ENCODE measurements around the gene HGF. TPM values are rescaled to one million over a fixed set of nuclear protein-coding genes. Genes with fewer than 3 reads are reported as not detected.

Gene HGF
- polyA plus RNA-seq, 1 of the 3 experiments (the other 2 are of a cell fraction), result 1.5 TPM

- TF ChIP-seq ZBTB33 (IDR thresholded peaks at IDR 0.05; ENCODE audit: borderline replicate concordance, low read depth), result no peak
- TF ChIP-seq MAX (IDR thresholded peaks at IDR 0.05; ENCODE audit: low read depth), result no peak
- TF ChIP-seq GATA2 (CRISPR knock-in tag; IDR thresholded peaks at IDR 0.05), result no peak
- TF ChIP-seq EZH2phosphoT487 (IDR thresholded peaks at IDR 0.05; ENCODE audit: borderline replicate concordance, low read depth), result no peak
- no peak for TF ChIP-seq MEF2A (IDR thresholded peaks at IDR 0.05; ENCODE audit: borderline replicate concordance, low read depth)
- TF ChIP-seq RCOR1 (IDR thresholded peaks at IDR 0.05; ENCODE audit: low read length), result no peak
- no peak for TF ChIP-seq RXRA (IDR thresholded peaks at IDR 0.05; ENCODE audit: borderline replicate concordance, low read depth)
- TF ChIP-seq SIN3A (IDR thresholded peaks at IDR 0.05; ENCODE audit: borderline replicate concordance, low read depth, low read length), result no peak
These were observed 33.8 kb downstream of the HGF start (continued) for GRCh38 chr7:81736091-81736490.

GRCh38 chr7:81725812-81726127 lies 44.1 kb downstream of the HGF start:
- no peaks in the 10 kb centered on the region for H3K79me2 ChIP-seq (ENCODE audit: insufficient read depth)
- H3K9me2 ChIP-seq, result no peaks in the 10 kb centered on the region
- no peaks in the 10 kb centered on the region for H3K9me3 ChIP-seq
- H3K36me3 ChIP-seq (replicated peaks in 1 of 2; ENCODE audit: control insufficient read depth in 1 of 2, insufficient read depth in 2 of 2, low read length in 1 of 2), result no peaks in the 10 kb centered on the region
- H3K27ac ChIP-seq (ENCODE audit: low read depth in 2 of 2, low read length in 1 of 2), result peak overlapping the region; percentile 40 to 49; a peak in 3 of 4 replicates
- peak overlapping the region; percentile 12; the same call in 1 of the 2 replicates for H2AFZ ChIP-seq (ENCODE audit: low read depth)
- ChIA-PET POLR2A (no interaction called here), CTCF (interaction anchor here (0.9 to 4.7 kb wide), 2 partner anchors 9 to 75 kb away, joined by 3 to 28 read pairs; no protein-coding TSS in a partner anchor)
- H3F3A ChIP-seq (replicated peaks; ENCODE audit: insufficient read depth), result peaks cover 10% of the 10 kb centered on the region
- no peaks in the 10 kb centered on the region for H4K20me1 ChIP-seq (ENCODE audit: insufficient read depth)
- peak overlapping the region; percentile 41 for H3K4me2 ChIP-seq
- no peak overlapping the region for H3K9ac ChIP-seq
- H3K4me1 ChIP-seq (ENCODE audit: control insufficient read depth in 1 of 2, insufficient read depth in 2 of 2, low read depth in 1 of 2, low read length in 1 of 2), result peaks cover 6 to 11% of the 10 kb centered on the region in 2 experiments; a peak in 3 of 4 replicates
- no peaks in the 10 kb centered on the region for H3K27me3 ChIP-seq (ENCODE audit: insufficient read depth)
- peak; percentile 92 for TF ChIP-seq NFIC (IDR thresholded peaks at IDR 0.05; ENCODE audit: borderline replicate concordance)
- peak; percentile 54; the same call in 1 of the 2 replicates for TF ChIP-seq POLR2AphosphoS5 (IDR thresholded peaks at IDR 0.05; ENCODE audit: low read depth, low read length)
- no peak for TF ChIP-seq RAD21 (IDR thresholded peaks at IDR 0.05; ENCODE audit: low read length)
- no peak for TF ChIP-seq CHD2 (IDR thresholded peaks at IDR 0.05; ENCODE audit: low read length, partially characterized antibody)
- TF ChIP-seq NRF1 (IDR thresholded peaks at IDR 0.05; ENCODE audit: low read depth, low read length), result no peak
- peak; percentile 82 for TF ChIP-seq PBX3 (IDR thresholded peaks at IDR 0.05)
- no peak for TF ChIP-seq SIN3A (IDR thresholded peaks at IDR 0.05; ENCODE audit: borderline replicate concordance, low read depth, low read length)
- peak; percentile 65; the same call in 1 of the 2 replicates for TF ChIP-seq MEF2A (IDR thresholded peaks at IDR 0.05; ENCODE audit: borderline replicate concordance, low read depth)
- TF ChIP-seq ZBTB33 (IDR thresholded peaks at IDR 0.05; ENCODE audit: borderline replicate concordance, low read depth), result 0 out of 2 replicates have a peak, but pooled peaks have one; percentile 21
- TF ChIP-seq JUND (IDR thresholded peaks at IDR 0.05), result peak; percentile 85
- peak; percentile 11; the same call in 1 of the 2 replicates for TF ChIP-seq RXRA (IDR thresholded peaks at IDR 0.05; ENCODE audit: borderline replicate concordance, low read depth)
- TF ChIP-seq RCOR1 (IDR thresholded peaks at IDR 0.05; ENCODE audit: low read length), result no peak
- no peak for TF ChIP-seq TAF1 (IDR thresholded peaks at IDR 0.05; ENCODE audit: borderline replicate concordance, low read depth, low read length)
- peak; percentile 44 to 85; a peak in 3 of 4 replicates for TF ChIP-seq EP300 (IDR thresholded peaks at IDR 0.05; ENCODE audit: borderline replicate concordance in 1 of 2, low read depth in 1 of 2, low read length in 1 of 2)
- TF ChIP-seq GATA2 (CRISPR knock-in tag; IDR thresholded peaks at IDR 0.05), result no peak
- no peak for TF ChIP-seq YY1 (IDR thresholded peaks at IDR 0.05; ENCODE audit: low read depth)
- TF ChIP-seq MXI1 (IDR thresholded peaks at IDR 0.05; ENCODE audit: low read depth, low read length), result no peak
- TF ChIP-seq TCF12 (IDR thresholded peaks at IDR 0.05), result peak; percentile 97
- TF ChIP-seq FOXM1 (IDR thresholded peaks at IDR 0.05; ENCODE audit: low read depth), result no peak; the same call in 1 of the 2 replicates
- TF ChIP-seq TEAD4 (IDR thresholded peaks at IDR 0.05; ENCODE audit: borderline replicate concordance, insufficient read depth), result peak; percentile 84
- TF ChIP-seq FOSL2 (IDR thresholded peaks at IDR 0.05; ENCODE audit: borderline replicate concordance, low read depth), result peak; percentile 86
- peak; percentile 77 for TF ChIP-seq MAX (IDR thresholded peaks at IDR 0.05; ENCODE audit: low read depth)
- TF ChIP-seq ELF1 (IDR thresholded peaks at IDR 0.05), result no peak
- peak; percentile 33; the same call in 1 of the 2 replicates for TF ChIP-seq USF1 (IDR thresholded peaks at IDR 0.05; ENCODE audit: borderline replicate concordance, low read depth)
- WGBS (ENCODE audit: low lambda C conversion rate), result 30% methylated on average over 6 of the region's 6 CpGs
- peak overlapping the region in 1 of 2 experiments; percentile 7; a peak in 1 of 4 replicates for H3K4me3 ChIP-seq (ENCODE audit: low read depth in 2 of 2, low read length in 1 of 2)
- peak; percentile 15 for DNase-seq

All from SK-N-SH (cell line).